AG04449 (cell line): Measurements from ENCODE around the gene CBFA2T3.

Experiments used
- CTCF ChIA-PET: fragments of 350-600 bp; formaldehyde crosslinking; extraction: SDS; loops from one replicate; lab custom pipeline; 2021; ENCODE audit warnings: antibody characterized with exemption; lab: Yijun Ruan, JAX
- POLR2A ChIA-PET: fragments of 400-600, 350-600 bp; formaldehyde crosslinking; extraction: SDS; loops from one replicate; lab custom pipeline; 2020; ENCODE audit warnings: antibody characterized with exemption, inconsistent platforms; lab: Yijun Ruan, JAX
- DNase-seq: peaks from one replicate; pipeline ENCODE4 v3.0.0-alpha.2; 2010; ENCODE audit warnings: low read depth, low spot score
- H3K4me3 ChIP-seq: 2 replicates; pipeline ENCODE4 v1.5.1; 2011; ENCODE audit warnings: low read depth, mild to moderate bottlenecking, control low read depth, low read length
- TF ChIP-seq, protein P1 (sequence below): IDR thresholded peaks from one replicate; pipeline ENCODE4 v1.5.1; 2011; ENCODE audit warnings: mild to moderate bottlenecking, moderate library complexity, low read length, control low read depth, inconsistent platforms; ENCODE audit not compliant: insufficient read depth; ENCODE audit errors: missing control alignments

CBFA2T3 gene

DNA sequence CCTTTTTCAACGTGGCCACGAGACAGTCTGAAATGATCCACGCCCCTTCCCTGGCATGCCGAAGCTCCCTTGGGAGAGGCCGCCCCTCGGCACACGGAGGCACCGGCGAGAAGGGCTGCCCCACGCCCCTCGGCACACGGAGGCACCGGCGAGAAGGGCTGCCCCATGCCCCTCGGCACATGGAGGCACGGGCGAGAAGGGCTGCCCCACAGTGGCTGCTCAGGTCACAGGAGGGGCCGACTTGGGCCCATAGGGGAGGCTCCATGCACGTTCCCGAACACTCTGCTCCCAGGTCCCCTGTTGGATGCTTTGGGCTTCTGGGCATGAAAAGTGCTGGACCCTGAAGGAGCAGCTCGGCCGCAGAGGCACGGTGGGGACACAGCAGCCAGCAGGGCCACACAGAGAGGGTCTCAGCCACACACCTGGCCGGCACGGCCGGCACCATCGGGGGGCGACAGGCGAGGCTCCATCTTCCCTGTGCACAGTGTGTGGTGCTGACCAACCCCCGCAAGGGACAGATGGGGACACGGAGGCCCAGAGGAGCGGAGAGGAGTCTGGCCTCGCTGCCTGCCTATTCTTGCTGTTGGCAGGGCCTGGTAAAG, 42.8 kb downstream of the CBFA2T3 start:
- CTCF ChIA-PET: interaction anchor here (0.9 to 1.1 kb wide), 2 partner anchors 8 kb away, joined by 3 read pairs; no protein-coding TSS in a partner anchor
- POLR2A ChIA-PET: no interaction called here
- TF ChIP-seq, protein P1, sequence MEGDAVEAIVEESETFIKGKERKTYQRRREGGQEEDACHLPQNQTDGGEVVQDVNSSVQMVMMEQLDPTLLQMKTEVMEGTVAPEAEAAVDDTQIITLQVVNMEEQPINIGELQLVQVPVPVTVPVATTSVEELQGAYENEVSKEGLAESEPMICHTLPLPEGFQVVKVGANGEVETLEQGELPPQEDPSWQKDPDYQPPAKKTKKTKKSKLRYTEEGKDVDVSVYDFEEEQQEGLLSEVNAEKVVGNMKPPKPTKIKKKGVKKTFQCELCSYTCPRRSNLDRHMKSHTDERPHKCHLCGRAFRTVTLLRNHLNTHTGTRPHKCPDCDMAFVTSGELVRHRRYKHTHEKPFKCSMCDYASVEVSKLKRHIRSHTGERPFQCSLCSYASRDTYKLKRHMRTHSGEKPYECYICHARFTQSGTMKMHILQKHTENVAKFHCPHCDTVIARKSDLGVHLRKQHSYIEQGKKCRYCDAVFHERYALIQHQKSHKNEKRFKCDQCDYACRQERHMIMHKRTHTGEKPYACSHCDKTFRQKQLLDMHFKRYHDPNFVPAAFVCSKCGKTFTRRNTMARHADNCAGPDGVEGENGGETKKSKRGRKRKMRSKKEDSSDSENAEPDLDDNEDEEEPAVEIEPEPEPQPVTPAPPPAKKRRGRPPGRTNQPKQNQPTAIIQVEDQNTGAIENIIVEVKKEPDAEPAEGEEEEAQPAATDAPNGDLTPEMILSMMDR: no peak

DNA sequence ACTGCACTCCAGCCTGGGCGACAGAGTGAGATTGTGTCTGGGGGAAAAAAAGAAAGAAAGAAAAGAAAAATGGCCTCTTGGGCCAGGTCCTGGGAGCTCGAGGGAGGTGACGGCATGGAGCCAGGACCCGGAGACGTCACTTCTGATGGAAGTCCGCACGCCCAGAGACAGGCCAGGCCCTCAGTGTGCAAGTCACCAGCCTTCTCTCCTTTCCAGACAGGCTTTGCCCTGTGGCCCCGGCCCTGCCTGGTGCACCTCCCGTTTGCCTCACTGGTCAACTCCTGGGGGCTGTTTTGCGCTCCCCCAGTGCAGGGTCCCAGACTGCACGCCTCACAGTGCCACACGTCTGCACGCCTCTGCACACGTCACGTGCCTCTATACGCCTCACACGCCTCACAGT, 44.1 kb downstream of the CBFA2T3 start:
- TF ChIP-seq, protein P1: no peak
- CTCF ChIA-PET: no interaction called here
- no peak overlapping the region for H3K4me3 ChIP-seq
- POLR2A ChIA-PET: interaction anchor here (0.6 kb wide), 1 partner anchor 982 kb away, joined by 4 read pairs; the partner anchor contains the start of gene BANP
- no peak for DNase-seq

More for the DNA sequence above, 42.8 kb downstream of the CBFA2T3 start:
- H3K4me3 ChIP-seq: no peak overlapping the region
- DNase-seq: no peak

DNA sequence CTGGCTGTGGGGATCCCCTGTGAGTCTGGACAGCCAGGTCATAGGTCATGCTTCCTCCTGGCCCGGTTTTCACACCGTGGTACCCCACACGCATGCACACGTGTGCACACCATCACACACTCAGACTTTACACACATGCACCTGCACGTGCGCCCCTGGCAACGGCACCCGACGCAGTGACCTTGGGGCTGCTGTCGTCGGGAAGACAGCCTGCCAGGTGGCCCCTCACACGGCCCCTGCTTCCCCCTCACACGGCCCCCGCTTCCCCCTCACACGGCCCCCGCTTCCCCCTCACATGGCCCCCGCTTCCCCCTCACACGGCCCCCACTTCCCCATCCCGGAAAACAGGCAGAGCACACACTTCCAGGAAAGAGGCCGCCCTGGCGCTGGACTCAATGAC, 45.1 kb downstream of the CBFA2T3 start:
- TF ChIP-seq, protein P1: no peak
- ChIA-PET CTCF (no interaction called here), POLR2A (interaction anchor here (0.7 kb wide), 1 partner anchor 35 kb away, joined by 3 read pairs; no protein-coding TSS in a partner anchor)
- H3K4me3 ChIP-seq: no peak overlapping the region
- DNase-seq: no peak

- DNase-seq: no peak
- CTCF ChIA-PET: no interaction called here
- POLR2A ChIA-PET: interaction anchor here (0.7 kb wide), 1 partner anchor 35 kb away, joined by 3 read pairs; no protein-coding TSS in a partner anchor
- TF ChIP-seq, protein P1: no peak
- H3K4me3 ChIP-seq: no peak overlapping the region
Observed at GRCh38 chr16:88931373-88931900, 45.6 kb downstream of the CBFA2T3 start.

DNA sequence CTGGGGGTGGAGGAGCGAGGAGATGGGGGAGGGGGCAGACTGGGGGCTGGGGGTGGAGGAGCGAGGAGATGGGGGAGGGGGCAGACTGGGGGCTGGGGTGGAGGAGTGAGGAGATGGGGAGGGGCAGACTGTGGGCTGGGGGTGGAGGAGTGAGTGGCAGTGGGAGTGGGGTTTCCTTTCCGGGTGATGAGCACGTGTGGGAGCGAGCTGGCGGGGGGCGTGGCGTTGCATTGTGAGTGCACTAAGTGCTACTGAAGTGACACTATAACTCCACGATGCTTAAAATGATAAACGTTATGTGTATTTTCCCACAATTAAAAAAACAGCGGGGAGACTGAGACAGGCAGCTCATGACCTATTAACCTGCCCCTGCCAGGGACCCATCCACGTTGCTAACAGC, 46.3 kb downstream of the CBFA2T3 start:
- POLR2A ChIA-PET: no interaction called here
- no peak for DNase-seq
- CTCF ChIA-PET: no interaction called here
- H3K4me3 ChIP-seq: no peak overlapping the region
- TF ChIP-seq, protein P1: no peak

DNA sequence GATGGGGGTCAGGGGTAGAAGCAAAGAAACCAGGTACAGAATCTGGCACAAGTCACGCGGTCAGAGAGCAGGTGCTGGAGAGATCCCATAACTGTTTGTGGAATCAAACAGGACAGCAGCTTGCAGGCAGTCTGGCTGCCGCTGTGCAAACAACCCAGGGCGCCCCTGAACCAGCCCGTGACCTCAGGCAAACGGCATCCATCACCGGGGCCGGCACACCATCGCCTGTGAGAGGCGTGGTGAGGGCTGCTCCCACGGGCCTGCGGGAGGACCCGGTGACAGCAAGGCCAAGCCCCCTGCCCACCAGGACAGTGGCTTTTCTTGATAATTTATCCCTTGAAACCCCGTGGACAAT, 47.9 kb downstream of the CBFA2T3 start:
- no peak for DNase-seq
- CTCF ChIA-PET: no interaction called here
- no peak overlapping the region for H3K4me3 ChIP-seq
- POLR2A ChIA-PET: no interaction called here
- TF ChIP-seq, protein P1: no peak
